Esophagus muscularis mucosa (tissue), 4 donors: ENCODE results near the gene AKNAD1.

ENCODE experiments used
- EP300 ChIP-seq: sonication (generic); formaldehyde crosslinking; IDR thresholded peaks from one replicate; pipeline ENCODE4 v1.6.1; 2017; ENCODE audit warnings: antibody characterized with exemption
- POLR2A ChIP-seq: fragments of 450-650 bp; IDR thresholded peaks from one replicate; pipeline ENCODE4 v1.6.1; 2017; ENCODE audit warnings: antibody characterized with exemption, moderate library complexity, mild to moderate bottlenecking, low read depth
- TF ChIP-seq, protein P1 (sequence below), 3 experiments: fragments of 200-600 bp in 2 of 3; fragments of 450-650 bp in 1 of 3; sonication (generic) in 2 of 3; IDR thresholded peaks; one replicate each; pipeline ENCODE4 v1.5.1; 2017 to 2019; ENCODE audit warnings: antibody characterized with exemption in 3 of 3, mild to moderate bottlenecking in 2 of 3, moderate library complexity in 1 of 3

DNA sequence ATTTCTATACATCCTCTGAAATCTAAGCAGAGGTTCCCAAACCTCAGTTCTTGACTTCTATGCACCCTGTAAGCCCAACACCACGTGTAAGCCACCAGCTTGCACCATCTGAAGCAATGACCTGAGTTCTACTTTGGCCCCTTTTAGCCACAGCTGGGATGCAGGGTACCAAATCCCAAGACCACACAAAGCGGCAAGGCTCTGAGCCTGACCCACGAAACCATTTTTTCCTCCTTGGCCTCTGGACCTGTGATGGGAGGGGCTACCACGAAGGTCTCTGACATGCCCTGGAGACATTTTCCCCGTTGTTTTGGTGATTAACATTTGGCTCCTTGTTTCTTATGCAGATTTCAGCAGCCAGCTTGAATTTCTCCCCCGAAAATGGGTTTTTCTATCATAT is 71.6 kb downstream of the AKNAD1 start:
- TF ChIP-seq, protein P1, sequence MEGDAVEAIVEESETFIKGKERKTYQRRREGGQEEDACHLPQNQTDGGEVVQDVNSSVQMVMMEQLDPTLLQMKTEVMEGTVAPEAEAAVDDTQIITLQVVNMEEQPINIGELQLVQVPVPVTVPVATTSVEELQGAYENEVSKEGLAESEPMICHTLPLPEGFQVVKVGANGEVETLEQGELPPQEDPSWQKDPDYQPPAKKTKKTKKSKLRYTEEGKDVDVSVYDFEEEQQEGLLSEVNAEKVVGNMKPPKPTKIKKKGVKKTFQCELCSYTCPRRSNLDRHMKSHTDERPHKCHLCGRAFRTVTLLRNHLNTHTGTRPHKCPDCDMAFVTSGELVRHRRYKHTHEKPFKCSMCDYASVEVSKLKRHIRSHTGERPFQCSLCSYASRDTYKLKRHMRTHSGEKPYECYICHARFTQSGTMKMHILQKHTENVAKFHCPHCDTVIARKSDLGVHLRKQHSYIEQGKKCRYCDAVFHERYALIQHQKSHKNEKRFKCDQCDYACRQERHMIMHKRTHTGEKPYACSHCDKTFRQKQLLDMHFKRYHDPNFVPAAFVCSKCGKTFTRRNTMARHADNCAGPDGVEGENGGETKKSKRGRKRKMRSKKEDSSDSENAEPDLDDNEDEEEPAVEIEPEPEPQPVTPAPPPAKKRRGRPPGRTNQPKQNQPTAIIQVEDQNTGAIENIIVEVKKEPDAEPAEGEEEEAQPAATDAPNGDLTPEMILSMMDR (IDR thresholded peaks at IDR 0.05): no peak
- no peak for TF ChIP-seq EP300
- no peak for TF ChIP-seq POLR2A
